ENCODE results near the gene JPH2. TPM values are rescaled to one million over a fixed set of nuclear protein-coding genes. Genes with fewer than 3 reads are reported as not detected.

The JPH2 gene
- polyA plus RNA-seq, 3 donors from 2014 or later = not detected

GRCh38 chr20:44097521-44098255, 89.3 kb downstream of the JPH2 start:
- Mint-ChIP-seq H3K27me3 (ENCODE audit: low read depth in 3 of 3) (peaks cover 0 to 30% (median 8%) of the 10 kb centered on the region in 3 donors), H3K27ac (no peak overlapping the region), H3K9me3 (peaks cover 0 to 3% (median 0%) of the 10 kb centered on the region in 6 donors), H3K36me3 (no peaks in the 10 kb centered on the region), H3K4me3 (no peak overlapping the region), H3K4me1 (no peaks in the 10 kb centered on the region)
- DNase-seq = no peak

DNA sequence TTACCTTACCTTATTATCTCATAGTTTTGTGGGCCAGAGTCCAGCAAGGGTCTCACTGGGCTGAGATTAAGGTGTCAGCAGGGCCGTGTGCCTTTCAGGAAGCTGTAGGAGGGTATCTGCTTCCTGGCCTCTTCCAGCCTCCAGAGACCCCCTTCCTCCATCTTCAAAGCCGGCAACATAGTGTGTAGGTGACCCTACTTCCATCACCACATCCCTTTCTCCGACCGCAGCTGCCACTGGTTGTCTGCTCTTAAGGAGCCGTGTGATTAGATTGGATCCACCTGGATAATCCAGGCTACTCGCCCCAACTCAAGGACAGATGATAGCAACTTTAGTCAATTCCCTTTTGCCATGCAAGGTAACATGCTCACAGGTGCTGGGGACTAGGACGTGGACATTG, 91.2 kb downstream of the JPH2 start:
- peaks cover 2 to 21% (median 5%) of the 10 kb centered on the region in 3 donors for H3K27me3 Mint-ChIP-seq (ENCODE audit: low read depth in 3 of 3)
- no peak for DNase-seq
- H3K9me3 Mint-ChIP-seq = peaks cover 0 to 2% (median 0%) of the 10 kb centered on the region in 6 donors

GRCh38 chr20:44093249-44093582, 93.8 kb downstream of the JPH2 start:
- H3K27ac Mint-ChIP-seq = no peak overlapping the region
- H3K4me1 Mint-ChIP-seq = no peaks in the 10 kb centered on the region
- no peaks in the 10 kb centered on the region for H3K9me3 Mint-ChIP-seq
- no peaks in the 10 kb centered on the region for H3K36me3 Mint-ChIP-seq
- H3K27me3 Mint-ChIP-seq (ENCODE audit: low read depth in 3 of 3) = peaks cover 2 to 12% (median 3%) of the 10 kb centered on the region in 3 donors
- no peak overlapping the region for H3K4me3 Mint-ChIP-seq
- no peak for DNase-seq

More for the DNA sequence above, 91.2 kb downstream of the JPH2 start:
- H3K4me3 Mint-ChIP-seq = no peak overlapping the region
- no peaks in the 10 kb centered on the region for H3K4me1 Mint-ChIP-seq
- H3K36me3 Mint-ChIP-seq = no peaks in the 10 kb centered on the region
- H3K27ac Mint-ChIP-seq = no peak overlapping the region

- H3K4me3 Mint-ChIP-seq = no peak overlapping the region
- no peaks in the 10 kb centered on the region for H3K4me1 Mint-ChIP-seq
- no peaks in the 10 kb centered on the region for H3K36me3 Mint-ChIP-seq
- no peak overlapping the region for H3K27ac Mint-ChIP-seq
- H3K27me3 Mint-ChIP-seq (ENCODE audit: low read depth in 3 of 3) = peaks cover 2 to 14% (median 3%) of the 10 kb centered on the region in 3 donors
- no peaks in the 10 kb centered on the region for H3K9me3 Mint-ChIP-seq
- DNase-seq = peak in 2 of 3 donors; percentile 17 to 28
Observed at GRCh38 chr20:44092551-44093248, 94.3 kb downstream of the JPH2 start.

DNA sequence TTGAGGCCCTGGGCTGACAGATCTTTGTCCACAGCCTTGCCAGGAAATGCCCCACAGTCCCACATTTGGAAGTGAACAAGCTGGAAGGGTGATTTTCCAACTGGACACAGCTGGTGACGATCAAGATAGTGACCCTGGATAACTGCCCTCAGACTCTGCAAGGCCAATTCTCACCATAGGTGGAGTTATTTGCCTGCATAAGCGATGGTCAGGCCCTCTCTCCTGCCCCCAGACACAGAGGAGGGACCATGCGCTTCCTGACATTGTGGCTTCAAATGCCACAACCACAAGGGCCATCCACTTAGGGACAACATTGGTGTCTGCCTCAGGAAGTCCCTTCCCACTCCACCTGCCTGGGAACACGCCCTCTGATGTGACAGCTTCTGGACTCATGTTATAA, 96.0 kb downstream of the JPH2 start:
- H3K9me3 Mint-ChIP-seq = no peaks in the 10 kb centered on the region
- DNase-seq = no peak
- H3K4me1 Mint-ChIP-seq = no peaks in the 10 kb centered on the region
- H3K4me3 Mint-ChIP-seq = no peak overlapping the region
- H3K36me3 Mint-ChIP-seq = no peaks in the 10 kb centered on the region
- H3K27ac Mint-ChIP-seq = no peak overlapping the region
- peaks cover 2 to 16% (median 4%) of the 10 kb centered on the region in 3 donors for H3K27me3 Mint-ChIP-seq (ENCODE audit: low read depth in 3 of 3)

DNA sequence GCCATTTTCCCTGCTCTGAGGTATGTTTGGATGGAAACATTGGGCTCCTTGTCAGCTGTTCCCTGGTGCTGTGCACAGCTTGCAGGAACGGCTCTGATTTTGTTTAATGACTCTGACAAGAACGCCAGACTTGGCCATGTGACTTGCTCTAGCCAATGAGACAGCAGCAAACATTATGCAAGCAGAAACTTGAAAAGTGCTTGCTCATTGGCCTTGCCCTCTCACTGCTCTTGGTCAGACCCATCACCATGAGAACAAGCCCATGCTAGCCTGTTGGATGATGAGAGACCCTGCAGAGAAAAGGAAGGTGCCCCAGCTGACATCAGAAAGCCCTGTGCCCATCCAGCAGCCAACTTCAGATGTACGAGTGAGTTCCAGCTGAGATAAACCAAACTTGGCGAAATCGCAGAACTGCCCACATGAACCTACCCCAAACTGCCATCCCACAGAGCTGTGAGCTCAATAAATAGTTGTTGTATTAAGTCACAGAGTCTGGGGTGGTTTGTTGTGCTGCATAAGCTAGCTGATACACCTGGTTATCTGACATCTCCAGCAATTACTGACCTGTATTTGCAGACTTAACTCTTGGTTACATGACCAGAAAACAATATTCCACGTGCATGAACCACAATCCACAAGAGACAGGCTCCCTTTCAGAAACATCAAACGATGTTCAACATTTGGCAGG, 96.9 kb downstream of the JPH2 start:
- no peak overlapping the region for H3K27ac Mint-ChIP-seq
- peaks cover 2 to 16% (median 4%) of the 10 kb centered on the region in 3 donors for H3K27me3 Mint-ChIP-seq (ENCODE audit: low read depth in 3 of 3)
- no peaks in the 10 kb centered on the region for H3K4me1 Mint-ChIP-seq
- H3K36me3 Mint-ChIP-seq = no peaks in the 10 kb centered on the region
- no peaks in the 10 kb centered on the region for H3K9me3 Mint-ChIP-seq
- H3K4me3 Mint-ChIP-seq = no peak overlapping the region
- no peak for DNase-seq

GRCh38 chr20:44087857-44088120, 99.2 kb downstream of the JPH2 start:
- H3K27me3 Mint-ChIP-seq (ENCODE audit: low read depth in 3 of 3) = peaks cover 5 to 9% (median 7%) of the 10 kb centered on the region in 3 donors
- H3K27ac Mint-ChIP-seq = no peak overlapping the region
- H3K36me3 Mint-ChIP-seq = no peaks in the 10 kb centered on the region
- no peaks in the 10 kb centered on the region for H3K9me3 Mint-ChIP-seq
- H3K4me3 Mint-ChIP-seq = no peak overlapping the region
- no peak for DNase-seq
- no peaks in the 10 kb centered on the region for H3K4me1 Mint-ChIP-seq

GRCh38 chr20:44087051-44087856, 99.7 kb downstream of the JPH2 start:
- Mint-ChIP-seq H3K27ac (no peak overlapping the region), H3K27me3 (ENCODE audit: low read depth in 3 of 3) (peaks cover 5 to 9% (median 7%) of the 10 kb centered on the region in 3 donors), H3K36me3 (no peaks in the 10 kb centered on the region), H3K9me3 (no peaks in the 10 kb centered on the region), H3K4me1 (no peaks in the 10 kb centered on the region), H3K4me3 (no peak overlapping the region)
- no peak for DNase-seq

DNA sequence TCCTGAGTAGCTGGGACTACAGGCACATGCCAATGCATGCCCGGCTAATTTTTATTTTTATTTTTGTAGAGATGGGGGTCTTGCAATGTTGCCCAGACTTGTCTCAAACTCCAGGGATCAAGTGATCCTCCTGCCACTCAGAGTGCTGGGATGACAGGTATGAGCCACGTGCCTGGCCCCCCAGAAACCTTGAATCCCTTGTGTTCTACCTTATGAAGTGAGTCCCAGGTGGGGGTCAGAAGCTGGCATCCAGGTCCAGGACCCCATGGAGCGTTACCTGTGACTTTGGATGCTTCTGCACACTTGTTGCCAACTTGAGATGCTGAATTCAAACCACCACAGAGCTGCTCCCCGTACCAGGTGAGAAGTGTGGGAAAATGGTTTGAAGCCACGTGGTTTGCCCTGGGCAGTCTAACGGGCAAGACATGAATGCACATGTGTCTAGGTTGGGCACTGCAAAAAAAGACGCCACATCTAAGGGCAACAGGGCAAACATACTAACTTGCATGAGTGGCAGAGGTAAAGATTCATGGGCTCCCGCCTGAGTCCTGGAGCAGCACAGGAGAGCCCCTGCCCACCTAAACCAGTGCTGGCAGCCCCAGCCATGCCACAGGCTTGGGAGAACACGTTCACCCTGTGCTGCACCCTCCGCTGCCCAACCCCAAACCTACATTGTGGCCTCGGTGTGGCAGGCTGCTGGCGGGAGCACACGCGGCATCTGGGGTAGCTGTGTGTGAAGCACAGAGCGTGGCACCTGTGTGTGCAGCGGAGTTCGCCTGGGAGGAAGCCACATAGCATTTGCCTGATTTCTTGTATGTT, 101.2 kb downstream of the JPH2 start:
- H3K36me3 Mint-ChIP-seq = no peaks in the 10 kb centered on the region
- H3K27me3 Mint-ChIP-seq (ENCODE audit: low read depth in 3 of 3) = peaks cover 3 to 8% (median 7%) of the 10 kb centered on the region in 3 donors
- DNase-seq = no peak
- no peak overlapping the region for H3K27ac Mint-ChIP-seq
- no peaks in the 10 kb centered on the region for H3K4me1 Mint-ChIP-seq
- no peak overlapping the region for H3K4me3 Mint-ChIP-seq
- no peaks in the 10 kb centered on the region for H3K9me3 Mint-ChIP-seq

DNA sequence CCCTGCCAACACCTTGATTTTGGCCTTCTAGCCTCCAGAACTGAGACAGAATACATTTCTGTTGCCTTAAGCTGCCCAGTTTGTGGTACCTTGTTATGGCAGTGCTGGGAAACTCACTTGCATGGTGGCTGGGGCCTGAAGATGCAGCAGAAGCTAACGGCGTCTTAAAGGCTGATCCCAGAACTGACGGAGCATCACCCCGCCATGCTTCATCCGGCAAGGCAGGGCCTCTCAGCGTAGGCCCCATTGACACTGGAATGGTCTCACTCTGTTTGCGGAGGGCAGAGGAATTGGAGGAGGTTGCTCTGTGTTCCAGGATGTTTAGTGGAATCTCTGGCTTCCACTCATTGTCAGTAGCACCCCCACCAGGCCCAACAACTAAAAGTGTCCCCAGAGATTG, 102.1 kb downstream of the JPH2 start:
- H3K4me1 Mint-ChIP-seq = peaks cover 3 to 9% of the 10 kb centered on the region in 2 donors
- H3K9me3 Mint-ChIP-seq = no peaks in the 10 kb centered on the region
- no peak overlapping the region for H3K27ac Mint-ChIP-seq
- H3K4me3 Mint-ChIP-seq = no peak overlapping the region
- H3K36me3 Mint-ChIP-seq = no peaks in the 10 kb centered on the region
- DNase-seq = no peak
- peaks cover 6 to 11% (median 7%) of the 10 kb centered on the region in 3 donors for H3K27me3 Mint-ChIP-seq (ENCODE audit: low read depth in 3 of 3)

DNA sequence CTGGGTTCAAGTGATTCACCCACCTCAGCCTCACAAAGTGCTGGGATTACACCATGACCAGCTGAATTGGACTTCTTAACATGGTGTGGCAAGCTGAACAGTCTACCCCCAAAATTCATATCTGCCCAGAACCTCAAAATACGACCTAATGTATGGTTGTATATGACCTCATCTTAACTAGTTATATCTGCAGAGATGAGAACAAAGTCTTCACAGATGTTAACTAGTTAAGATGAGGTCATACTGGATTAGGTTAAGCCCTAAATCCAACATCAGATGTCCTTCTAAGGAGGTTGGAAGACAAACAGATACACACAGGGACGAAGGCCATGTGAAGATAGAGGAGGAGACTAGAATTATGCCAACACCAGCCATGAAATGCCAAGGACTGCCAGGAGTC, 102.5 kb downstream of the JPH2 start:
- no peak overlapping the region for H3K4me3 Mint-ChIP-seq
- no peak for DNase-seq
- H3K4me1 Mint-ChIP-seq = peaks cover 3 to 11% of the 10 kb centered on the region in 2 donors
- no peaks in the 10 kb centered on the region for H3K36me3 Mint-ChIP-seq
- no peaks in the 10 kb centered on the region for H3K9me3 Mint-ChIP-seq
- H3K27me3 Mint-ChIP-seq (ENCODE audit: low read depth in 3 of 3) = peaks cover 7 to 11% (median 8%) of the 10 kb centered on the region in 3 donors
- H3K27ac Mint-ChIP-seq = no peak overlapping the region

DNA sequence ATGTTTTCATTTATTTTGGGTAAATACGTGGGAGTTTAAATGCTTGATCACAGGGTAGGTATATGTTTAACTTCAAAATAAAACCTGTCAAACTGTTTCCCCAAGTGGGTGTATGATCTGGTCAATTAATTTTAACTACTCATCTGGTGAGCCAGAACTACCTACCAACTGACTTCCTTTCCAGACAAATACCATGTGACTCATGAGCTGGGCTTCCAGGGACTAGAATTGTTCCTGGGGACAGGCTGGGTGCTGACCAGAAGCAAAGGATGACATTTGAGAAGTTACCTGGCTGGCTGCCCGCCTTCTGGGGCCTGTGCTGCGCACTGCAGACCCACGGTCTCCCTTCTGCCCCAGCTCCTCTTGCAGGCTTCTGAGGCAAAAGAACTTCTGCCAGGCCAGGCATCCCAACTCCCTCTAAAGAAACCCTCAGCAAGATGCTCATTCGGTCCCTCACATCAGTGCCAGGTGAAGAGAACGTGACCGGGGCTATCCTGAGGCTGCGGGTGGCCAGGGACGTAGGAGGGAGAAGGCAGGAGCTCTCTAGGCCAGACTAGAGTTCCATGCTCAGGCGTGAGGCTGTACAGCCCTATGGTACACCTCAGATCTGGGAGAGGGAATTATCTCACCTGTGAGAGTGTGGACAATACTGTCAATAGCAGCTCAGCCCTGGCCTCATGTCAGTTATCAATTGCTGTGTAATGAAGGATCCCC, 103.6 kb downstream of the JPH2 start:
- Mint-ChIP-seq H3K4me3 (no peak overlapping the region), H3K36me3 (no peaks in the 10 kb centered on the region), H3K4me1 (peaks cover 3 to 11% of the 10 kb centered on the region in 2 donors), H3K9me3 (no peaks in the 10 kb centered on the region), H3K27ac (no peak overlapping the region), H3K27me3 (ENCODE audit: low read depth in 3 of 3) (peaks cover 7 to 9% (median 8%) of the 10 kb centered on the region in 3 donors)
- DNase-seq = no peak

GRCh38 chr20:44081888-44082287, 105.1 kb downstream of the JPH2 start:
- Mint-ChIP-seq H3K9me3 (no peaks in the 10 kb centered on the region), H3K4me1 (peaks cover 3 to 11% of the 10 kb centered on the region in 2 donors), H3K27me3 (ENCODE audit: low read depth in 3 of 3) (peaks cover 4 to 10% (median 7%) of the 10 kb centered on the region in 3 donors)

More at GRCh38 chr20:44081888-44082287, 105.1 kb downstream of the JPH2 start:
- H3K4me3 Mint-ChIP-seq = no peak overlapping the region
- no peaks in the 10 kb centered on the region for H3K36me3 Mint-ChIP-seq
- no peak overlapping the region for H3K27ac Mint-ChIP-seq
- DNase-seq = no peak

Measured in immature natural killer cell (primary cell).